ENCODE data around the gene MSTN.

- TF ChIP-seq EZH2 (IDR thresholded peaks at IDR 0.05; ENCODE audit: insufficient read depth, poor library complexity, severe bottlenecking) = no peak
- no peak for TF ChIP-seq EZH2phosphoT487 (IDR thresholded peaks at IDR 0.05; ENCODE audit: insufficient read depth, low read depth)
Observed at GRCh38 chr2:190036071-190036470, 26.5 kb downstream of the MSTN start.
